PC-3 (cell line): ENCODE measurements around the gene ENOSF1. TPM values are rescaled to one million over a fixed set of nuclear protein-coding genes. Genes with fewer than 3 reads are reported as not detected.

Experiments
- ATAC-seq: fragments of 200-7000 bp; cut with Tn5 transposase; 2 replicates; pipeline ENCODE4 v1.9.1; 2020; ENCODE audit warnings: mild to moderate bottlenecking, moderate library complexity
- BruUV-seq: library from RNA; stranded (reverse); fragments of 400-500 nt; replicated peaks from 2 replicates; lab custom pipeline; 2021; lab: Mats Ljungman, UMichigan
- CTCF ChIA-PET: fragments of 300-600 bp; sonication (Branson Sonifier 250); formaldehyde crosslinking; loops from one replicate; lab custom pipeline; 2022; ENCODE audit warnings: antibody characterized with exemption; lab: Charles Lee
- POLR2A ChIA-PET: fragments of 300-600 bp; sonication (Branson Sonifier 250); formaldehyde crosslinking; loops from one replicate; lab custom pipeline; 2022; ENCODE audit warnings: antibody characterized with exemption; ENCODE audit not compliant: unreplicated experiment; lab: Charles Lee
- DNase-seq: peaks from one replicate; pipeline ENCODE4 v3.0.0-alpha.2; 2015
- H2AFZ ChIP-seq: fragments of 300-600 bp; sonication (generic); 2 replicates; pipeline ENCODE4 v1.6.0; 2016; ENCODE audit warnings: antibody characterized with exemption, low read length
- H3F3A ChIP-seq: fragments of 300-600 bp; sonication (generic); one replicate; pipeline ENCODE4 v1.6.0; 2017; ENCODE audit warnings: antibody characterized with exemption, low read length, control low read depth, mild to moderate bottlenecking; ENCODE audit not compliant: unreplicated experiment
- H3K27ac ChIP-seq: fragments of 300-600 bp; sonication (generic); 2 replicates; pipeline ENCODE4 v1.5.1; 2016; ENCODE audit warnings: mild to moderate bottlenecking, low read length
- H3K27me3 ChIP-seq: fragments of 300-600 bp; sonication (generic); 2 replicates; pipeline ENCODE4 v1.6.1; 2016; ENCODE audit warnings: low read length, mixed read lengths
- H3K36me3 ChIP-seq: fragments of 300-600 bp; sonication (generic); 2 replicates; pipeline ENCODE4 v1.6.1; 2016; ENCODE audit warnings: low read depth, mixed run types, low read length, mixed read lengths
- H3K4me1 ChIP-seq: fragments of 300-600 bp; sonication (generic); 2 replicates; pipeline ENCODE4 v1.5.1; 2016; ENCODE audit warnings: low read length; ENCODE audit not compliant: insufficient read depth
- H3K4me2 ChIP-seq: fragments of 300-600 bp; sonication (generic); 2 replicates; pipeline ENCODE4 v1.6.0; 2016; ENCODE audit warnings: low read length
- H3K4me3 ChIP-seq: fragments of 300-600 bp; sonication (generic); 2 replicates; pipeline ENCODE4 v1.5.1; 2016; ENCODE audit warnings: mild to moderate bottlenecking, low read length, mixed read lengths
- H3K79me2 ChIP-seq: fragments of 300-600 bp; sonication (generic); 2 replicates; pipeline ENCODE4 v1.6.1; 2017; ENCODE audit warnings: low read length, mixed read lengths
- H3K9ac ChIP-seq: fragments of 300-600 bp; sonication (generic); 2 replicates; pipeline ENCODE4 v1.6.0; 2016; ENCODE audit warnings: mild to moderate bottlenecking, low read length
- H3K9me2 ChIP-seq: fragments of 300-600 bp; sonication (generic); replicated peaks from 2 replicates; pipeline ENCODE4 v1.6.1; 2016; ENCODE audit warnings: mixed run types, low read length, mixed read lengths
- H3K9me3 ChIP-seq: fragments of 300-600 bp; sonication (generic); 2 replicates; pipeline ENCODE4 v1.6.1; 2016; ENCODE audit warnings: low read length, mixed read lengths
- H4K20me1 ChIP-seq: fragments of 300-600 bp; sonication (generic); 2 replicates; pipeline ENCODE4 v1.6.1; 2016; ENCODE audit warnings: low read length, mixed read lengths
- CTCF ChIP-seq: fragments of 300-600 bp; sonication (generic); conservative IDR thresholded peaks from 2 replicates; pipeline ENCODE4 v1.5.1; 2017; ENCODE audit warnings: antibody characterized with exemption, low read depth, mild to moderate bottlenecking, low read length
- EZH2 ChIP-seq: fragments of 300-600 bp; sonication (generic); IDR thresholded peaks from one replicate; pipeline ENCODE4 v1.6.1; 2017; ENCODE audit warnings: antibody characterized with exemption, mild to moderate bottlenecking, low read length; ENCODE audit not compliant: unreplicated experiment
- EZH2phosphoT487 ChIP-seq: fragments of 300-600 bp; sonication (generic); IDR thresholded peaks from 2 replicates; pipeline ENCODE4 v1.6.1; 2018; ENCODE audit warnings: mild to moderate bottlenecking, antibody characterized with exemption, low read length, borderline replicate concordance
- intact Hi-C: fragments of 100-400 bp; cut with micrococcal nuclease; formaldehyde crosslinking; loops from 2 replicates; pipeline ENCODE4 v1.9.0; 2023
- total RNA-seq: library from RNA; depleted of rRNA; stranded (reverse); fragments of >200 nt; gene quantifications from 2 replicates; pipeline ENCODE4 v1.2.3, GENCODE V29; 2014

The ENOSF1 gene
- total RNA-seq, 1 experiment from 2014 or later: 44.2 TPM

GRCh38 chr18:706405-706804 is 6.0 kb downstream of the ENOSF1 start:
- ChIA-PET POLR2A (no interaction called here), CTCF (no interaction called here)
- no peaks in the 10 kb centered on the region for H3K9me3 ChIP-seq
- peaks cover 40% of the 10 kb centered on the region for H3K79me2 ChIP-seq
- peaks cover 8% of the 10 kb centered on the region for H3K36me3 ChIP-seq
- no peak overlapping the region for H3K4me3 ChIP-seq
- no peak overlapping the region for H3K9ac ChIP-seq
- BruUV-seq: no TSS peak
- intact Hi-C loops: loop anchor here (10.0 kb wide), 1 partner anchor 52 kb away; the partner anchor contains the start of gene TYMS
- TF ChIP-seq EZH2 (no peak), EZH2phosphoT487 (no peak), CTCF (no peak)
- no peak overlapping the region for H3K4me2 ChIP-seq
- H4K20me1 ChIP-seq: no peaks in the 10 kb centered on the region; the same call in 1 of the 2 replicates
- H3K4me1 ChIP-seq: peaks cover 35% of the 10 kb centered on the region
- no peaks in the 10 kb centered on the region for H3K27me3 ChIP-seq
- H3K27ac ChIP-seq: no peak overlapping the region
- H2AFZ ChIP-seq: no peak overlapping the region
- DNase-seq: no peak
- no peaks in the 10 kb centered on the region for H3K9me2 ChIP-seq
- no peak for ATAC-seq
- H3F3A ChIP-seq: peaks cover 10% of the 10 kb centered on the region

DNA sequence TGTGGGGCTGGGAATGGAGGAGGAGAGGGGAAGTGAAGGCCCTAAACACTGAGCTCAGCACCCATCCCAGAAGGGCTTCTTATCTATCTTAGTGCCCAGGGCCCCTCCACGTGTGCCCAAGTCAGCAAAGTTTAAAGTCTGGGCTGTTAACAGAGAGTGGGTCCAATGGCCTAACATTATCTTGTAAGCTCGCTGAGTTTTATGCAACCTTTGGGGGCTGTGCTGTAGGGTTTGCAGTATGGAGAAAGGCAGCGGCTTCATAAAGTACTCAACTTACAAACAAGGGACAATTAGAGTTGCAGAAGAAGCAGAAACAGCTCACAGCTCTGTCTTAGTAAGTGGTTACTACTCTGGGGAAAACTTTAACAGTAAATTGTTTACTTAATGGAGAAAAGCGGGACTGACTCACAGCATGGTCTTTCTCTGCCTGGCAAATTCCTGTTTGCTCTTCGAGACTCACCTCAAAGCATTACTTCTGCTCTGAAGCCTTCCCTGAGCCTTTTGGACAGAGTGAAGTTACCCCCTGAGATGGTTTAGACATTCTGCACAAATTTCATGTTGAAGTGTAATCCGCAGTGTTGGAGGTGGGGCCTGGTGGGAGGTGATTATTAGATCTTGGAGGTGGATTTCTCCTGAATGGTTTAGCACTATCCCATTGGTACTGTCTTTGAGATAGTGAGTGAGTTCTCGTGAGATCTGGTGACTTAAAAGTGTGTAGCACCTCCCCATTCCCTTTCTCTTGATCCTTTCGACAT is 9.0 kb downstream of the ENOSF1 start:
- BruUV-seq: no TSS peak
- peaks cover 10% of the 10 kb centered on the region for H3F3A ChIP-seq
- H3K9ac ChIP-seq: peak overlapping the region; percentile 86
- no peaks in the 10 kb centered on the region for H3K27me3 ChIP-seq
- H3K4me3 ChIP-seq: peak overlapping the region; percentile 53
- peaks cover 20% of the 10 kb centered on the region for H3K79me2 ChIP-seq
- no peak overlapping the region for H2AFZ ChIP-seq
- TF ChIP-seq EZH2 (no peak), EZH2phosphoT487 (no peak)
- H3K4me2 ChIP-seq: peak overlapping the region; percentile 82
- peak overlapping the region; percentile 99 for H3K27ac ChIP-seq
- intact Hi-C loops: loop anchor here (1.0 to 10.0 kb wide), 3 partner anchors 8 to 49 kb away; partner anchors contain the start of gene TYMS
- no peaks in the 10 kb centered on the region for H3K9me2 ChIP-seq
- CTCF ChIA-PET: interaction anchor here (0.6 to 2.1 kb wide), 6 partner anchors 9 to 129 kb away, joined by 3 to 13 read pairs (median 4); partner anchors contain the start of gene ENOSF1
- DNase-seq: peak; percentile 92
- peaks cover 42% of the 10 kb centered on the region for H3K4me1 ChIP-seq
- POLR2A ChIA-PET: interaction anchor here (0.5 to 1.0 kb wide), 4 partner anchors 9 to 79 kb away, joined by 3 to 9 read pairs (median 4); no protein-coding TSS in a partner anchor
- peak; percentile 93 for ATAC-seq
- no peaks in the 10 kb centered on the region for H3K9me3 ChIP-seq
- no peaks in the 10 kb centered on the region; the same call in 1 of the 2 replicates for H4K20me1 ChIP-seq
- peaks cover 13% of the 10 kb centered on the region for H3K36me3 ChIP-seq

GRCh38 chr18:697800-698199 is 14.6 kb downstream of the ENOSF1 start:
- no peak overlapping the region for H3K4me2 ChIP-seq
- no peaks in the 10 kb centered on the region for H3K27me3 ChIP-seq
- H3K4me1 ChIP-seq: peaks cover 18% of the 10 kb centered on the region
- no peaks in the 10 kb centered on the region for H4K20me1 ChIP-seq
- H3K9ac ChIP-seq: no peak overlapping the region
- no TSS peak for BruUV-seq
- ATAC-seq (no peak), DNase-seq (no peak)
- H3K36me3 ChIP-seq: peaks cover 22% of the 10 kb centered on the region; the same call in 1 of the 2 replicates
- no peak for TF ChIP-seq EZH2phosphoT487
- TF ChIP-seq EZH2: no peak
- TF ChIP-seq CTCF: no peak
- POLR2A ChIA-PET: interaction anchor here (0.6 kb wide), 1 partner anchor 842 kb away, joined by 4 read pairs; no protein-coding TSS in a partner anchor
- no peaks in the 10 kb centered on the region for H3F3A ChIP-seq
- no peak overlapping the region for H2AFZ ChIP-seq
- intact Hi-C loops: no loop called here
- peaks cover 14% of the 10 kb centered on the region; the same call in 1 of the 2 replicates for H3K79me2 ChIP-seq
- H3K4me3 ChIP-seq: no peak overlapping the region
- H3K27ac ChIP-seq: no peak overlapping the region
- H3K9me3 ChIP-seq: no peaks in the 10 kb centered on the region
- CTCF ChIA-PET: no interaction called here
- no peaks in the 10 kb centered on the region for H3K9me2 ChIP-seq
